GM18861 (cell line): ENCODE data around the gene GEN1.
A peak's percentile ranks its signal among the peaks of the same experiment; 100 is the strongest.
"Not testable (repeated sequence)": the region's sequence is repeated elsewhere in the genome, so short reads cannot be mapped to it uniquely, and the experiment has no call there.

Experiments
- ATAC-seq: cut with Tn5 transposase; IDR thresholded peaks from one replicate; pipeline ENCODE4 v1.9.1; 2021; ENCODE audit not compliant: unreplicated experiment

Gene GEN1

DNA sequence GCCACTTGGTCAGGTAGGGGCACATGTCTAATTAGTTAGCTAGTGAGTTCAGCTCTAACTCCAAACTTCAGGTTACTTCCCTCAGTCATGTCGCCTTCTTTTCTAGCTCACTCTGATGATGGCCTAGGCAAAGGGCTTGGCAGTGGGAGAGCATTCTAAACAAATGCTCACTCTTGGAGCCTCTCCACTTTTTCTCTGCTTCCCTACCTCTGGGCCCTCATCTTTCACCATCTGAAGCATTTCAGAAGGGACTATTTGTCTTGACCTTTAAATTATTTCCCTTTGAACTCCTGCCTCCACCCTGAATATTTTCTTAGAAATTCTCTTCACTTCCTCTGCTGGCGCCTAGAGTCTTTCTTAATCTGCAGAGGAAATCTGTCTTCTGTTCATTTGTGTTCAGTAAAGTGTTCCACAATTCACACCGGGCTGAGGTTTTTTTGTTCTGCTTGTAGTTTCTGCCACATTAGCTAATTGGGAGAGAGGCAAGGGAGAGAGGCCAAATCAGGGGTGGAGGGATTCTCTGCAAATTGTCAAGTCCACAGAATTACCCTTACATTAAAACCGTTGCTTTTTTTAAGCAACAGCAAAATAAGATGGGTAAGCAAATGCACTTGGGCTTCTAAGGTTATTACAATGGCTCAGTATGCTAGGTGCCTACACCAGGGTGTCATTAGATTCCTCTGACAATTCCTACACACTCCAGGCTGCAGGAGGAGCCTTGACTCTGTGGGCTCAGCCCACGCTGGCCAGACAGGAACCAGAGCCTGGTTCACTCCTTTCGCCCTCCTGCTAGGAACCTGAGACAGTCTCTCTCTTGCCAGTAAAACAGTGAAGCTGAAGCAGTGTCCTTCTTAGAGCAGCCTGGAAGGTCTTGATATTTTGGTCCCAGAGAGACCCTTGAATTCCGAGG is 67.9 kb downstream of the GEN1 start:
- ATAC-seq, result peak; percentile 37

DNA sequence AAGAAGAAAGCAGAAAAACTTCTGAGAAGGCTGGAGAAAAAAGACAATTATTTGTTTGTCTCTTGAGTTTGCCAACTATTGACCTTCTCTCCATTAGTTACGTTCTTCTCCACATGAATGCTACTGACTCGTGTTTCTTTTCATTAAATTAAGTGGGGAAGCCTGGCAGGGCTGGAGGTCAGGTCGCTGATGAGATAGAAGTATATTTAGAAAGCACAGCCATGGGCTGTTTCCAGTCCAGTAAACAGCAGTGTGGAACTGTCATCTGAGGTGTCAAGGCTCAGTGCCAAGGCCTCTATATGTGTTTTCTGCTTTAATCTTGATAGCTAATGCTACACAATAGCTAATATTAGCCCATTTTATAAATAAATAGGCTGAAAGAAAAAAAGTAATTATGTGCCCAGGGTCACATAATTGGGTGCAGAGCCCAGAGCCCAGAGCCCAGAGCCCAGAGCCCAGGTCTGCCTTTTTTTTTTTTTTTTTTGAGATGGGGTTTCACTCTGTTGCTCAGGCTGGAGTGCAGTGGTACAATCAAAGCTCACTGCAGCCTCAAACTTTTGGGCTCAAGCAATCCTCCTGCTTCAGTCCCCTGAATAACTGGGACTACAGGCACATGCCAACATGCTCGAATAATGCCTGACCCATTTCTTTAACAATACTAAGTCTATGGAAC is 68.6 kb downstream of the GEN1 start:
- peak; percentile 49 for ATAC-seq

DNA sequence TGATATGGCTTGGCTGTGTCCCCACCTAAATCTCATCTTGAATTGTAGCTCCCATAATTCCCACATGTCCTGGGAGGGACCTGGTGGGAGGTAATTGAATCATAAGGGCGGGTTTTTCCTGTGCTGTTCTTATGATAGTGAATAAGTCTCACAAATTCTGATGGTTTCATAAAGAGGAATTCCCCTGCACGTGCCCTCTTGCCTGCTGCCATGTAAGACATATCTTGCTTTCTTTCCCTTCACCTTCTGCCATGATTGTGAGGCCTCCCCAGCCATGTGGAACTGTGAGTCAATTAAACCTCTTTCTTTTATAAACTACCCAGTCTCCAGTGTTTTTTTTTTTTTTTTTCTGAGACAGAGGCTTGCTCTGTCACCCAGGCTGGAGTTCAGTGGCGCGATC is 69.7 kb downstream of the GEN1 start:
- not testable (repeated sequence) for ATAC-seq

DNA sequence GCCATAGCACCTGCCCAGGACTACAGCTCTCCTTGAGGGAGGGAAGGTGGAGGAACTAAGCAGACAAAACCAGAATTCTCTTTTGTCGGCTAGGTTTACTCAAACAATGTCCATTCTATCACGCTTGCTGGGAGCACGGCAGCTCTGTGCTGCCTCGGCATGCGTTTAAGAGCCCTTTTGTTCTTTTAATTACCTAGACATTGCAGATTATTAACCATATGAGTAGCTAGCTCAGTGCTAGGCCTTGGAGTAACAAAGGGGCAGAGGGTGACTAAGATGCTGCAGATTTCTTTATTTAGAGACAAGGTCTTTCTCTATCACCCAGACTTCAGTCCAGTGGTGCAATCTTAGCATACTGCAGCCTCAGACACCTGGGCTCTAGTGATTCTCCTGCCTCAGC is 73.4 kb downstream of the GEN1 start:
- ATAC-seq, result no peak

DNA sequence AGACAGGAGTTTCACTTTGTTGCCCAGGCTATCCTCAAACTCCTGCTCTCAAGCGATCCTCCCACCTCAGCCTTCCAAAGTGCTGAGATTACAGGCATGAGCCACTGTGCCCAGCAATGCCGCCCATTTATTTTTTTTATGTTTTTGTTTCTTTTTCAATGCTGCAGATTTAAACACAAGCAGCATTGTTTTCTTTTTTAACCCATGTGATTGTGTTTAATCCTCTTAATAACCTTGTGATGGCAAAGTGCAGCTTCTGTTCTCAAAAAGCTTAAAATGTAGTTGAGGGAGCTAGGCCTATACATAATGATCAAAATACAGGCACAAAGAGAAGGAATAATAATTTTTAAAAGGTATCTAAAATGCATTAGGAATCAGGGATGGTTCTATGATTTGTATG is 73.8 kb downstream of the GEN1 start:
- no peak for ATAC-seq

DNA sequence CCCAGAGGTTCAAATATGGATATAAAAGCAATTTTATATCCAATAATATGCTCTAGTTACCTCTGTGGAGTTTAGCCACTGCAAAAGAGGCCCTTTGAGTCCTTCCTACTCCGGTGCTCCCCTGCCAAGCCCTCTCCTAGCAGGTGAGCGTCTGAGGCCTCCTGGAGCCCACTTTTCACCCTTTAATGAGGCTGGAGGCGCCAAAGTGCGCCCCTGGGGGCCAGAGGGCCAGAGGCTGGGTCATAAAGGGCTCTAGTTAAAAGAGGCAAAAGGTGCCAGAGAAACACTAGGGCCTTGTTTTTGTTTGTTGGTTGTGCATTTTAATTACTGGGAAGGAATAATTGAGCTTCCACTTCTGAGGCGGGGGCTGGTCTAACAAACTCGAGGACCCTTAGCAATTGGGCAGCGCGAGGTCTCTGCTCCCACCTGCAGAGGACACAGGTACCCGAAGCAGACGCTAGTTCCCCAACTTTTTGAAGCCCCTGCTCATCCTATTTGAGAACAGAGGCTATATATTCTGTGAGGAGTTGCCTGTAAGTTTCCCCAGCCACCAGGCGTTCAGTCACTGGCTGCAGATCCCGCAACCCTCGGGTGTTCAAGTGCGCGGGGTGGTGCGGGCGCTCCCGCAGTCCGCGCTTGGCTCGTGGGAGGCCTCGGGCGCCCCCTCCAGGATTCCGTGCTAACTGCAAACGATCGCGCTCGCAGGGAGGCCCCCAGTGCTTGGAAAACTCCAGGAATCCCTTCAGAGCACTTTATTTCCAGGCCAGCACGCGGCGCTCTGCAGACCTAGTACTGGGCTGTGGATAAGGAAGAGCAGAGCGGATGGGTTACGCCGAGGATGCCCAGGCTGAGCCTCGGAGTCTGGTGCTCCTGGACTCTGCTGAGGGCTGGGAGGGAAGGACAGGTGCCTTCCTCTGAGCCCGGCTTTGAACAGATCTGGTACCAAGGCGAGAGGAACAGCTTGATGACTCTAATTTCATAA is 76.4 kb downstream of the GEN1 start:
- peak; percentile 75 for ATAC-seq

DNA sequence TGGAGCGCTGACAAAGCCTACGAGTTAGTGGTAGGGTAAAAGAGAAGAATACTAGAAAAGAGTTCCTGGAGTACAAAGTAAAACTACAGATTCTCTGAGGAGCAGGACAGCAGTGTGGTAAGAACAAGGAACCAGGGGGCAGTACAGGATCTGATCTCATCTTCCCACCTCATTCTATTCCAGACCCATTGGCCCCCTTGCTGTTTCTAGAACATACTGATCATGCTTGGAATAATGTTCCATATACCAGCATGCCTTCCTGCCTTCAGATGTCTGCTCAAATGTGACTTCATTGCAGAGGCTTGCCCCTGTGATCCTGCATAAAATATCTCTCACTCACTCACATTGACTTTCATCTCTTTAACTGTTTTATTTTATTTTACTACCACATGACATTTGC is 81.6 kb downstream of the GEN1 start:
- no peak for ATAC-seq
